Measurements from ENCODE around the gene CADM1. TPM values are rescaled to one million over a fixed set of nuclear protein-coding genes. Genes with fewer than 3 reads are reported as not detected.

CADM1 gene
- total RNA-seq, 1 experiment from 2014 or later = 0.79 TPM

GRCh38 chr11:115322553-115323203 lies 181.5 kb downstream of the CADM1 start:
- H3K4me3 ChIP-seq (replicated peaks in 1 of 2; ENCODE audit: low read depth in 1 of 2, low read length in 2 of 2) = no peak overlapping the region
- no peak overlapping the region for H3K9ac ChIP-seq (ENCODE audit: low read length)
- no TSS peak for BruUV-seq (replicated peaks)
- H3K79me2 ChIP-seq (ENCODE audit: insufficient read depth, low read length) = no peaks in the 10 kb centered on the region
- no peaks in the 10 kb centered on the region; a peak in 1 of 4 replicates for H3K9me3 ChIP-seq (ENCODE audit: control insufficient read depth in 1 of 2, insufficient read depth in 1 of 2, low read depth in 1 of 2, low read length in 2 of 2)
- H3K27me3 ChIP-seq (ENCODE audit: insufficient read depth, low read length) = no peaks in the 10 kb centered on the region
- no peaks in the 10 kb centered on the region for H4K20me1 ChIP-seq (ENCODE audit: insufficient read depth)
- H2AFZ ChIP-seq (ENCODE audit: low read depth, low read length, poor library complexity, severe bottlenecking) = no peak overlapping the region
- CTCF ChIA-PET = no interaction called here
- H3K36me3 ChIP-seq (ENCODE audit: control insufficient read depth in 1 of 2, insufficient read depth in 2 of 2, low read length in 2 of 2) = no peaks in the 10 kb centered on the region
- intact Hi-C loops (cut with micrococcal nuclease) = no loop called here
- no peak overlapping the region for H3K4me2 ChIP-seq (ENCODE audit: low read length)
- no peaks in the 10 kb centered on the region for H3K4me1 ChIP-seq (ENCODE audit: control insufficient read depth in 1 of 2, insufficient read depth in 2 of 2, low read length in 2 of 2)
- no peak for ATAC-seq
- no peak for DNase-seq (ENCODE audit: low read depth, low spot score)
- no peak overlapping the region for H3K27ac ChIP-seq (ENCODE audit: low read depth, low read length)
- RAD21 ChIA-PET (ENCODE audit: low non-redundant PET in 1 of 2, low total read pairs in 2 of 2, uncharacterized antibody in 2 of 2, unreplicated experiment in 2 of 2) = no interaction called here
- POLR2A ChIA-PET = no interaction called here
- no peaks in the 10 kb centered on the region for H3K9me2 ChIP-seq (ENCODE audit: insufficient read depth)
- TF ChIP-seq POLR2AphosphoS5 (IDR thresholded peaks at IDR 0.05; ENCODE audit: low read depth, low read length) (no peak), CEBPB (IDR thresholded peaks at IDR 0.05; ENCODE audit: low read depth) (no peak), CBX3 (IDR thresholded peaks at IDR 0.05; ENCODE audit: low read depth) (no peak), ZBTB33 (IDR thresholded peaks at IDR 0.05; ENCODE audit: extremely low read depth, insufficient replicate concordance, low read length) (no peak), YY1 (IDR thresholded peaks at IDR 0.05; ENCODE audit: extremely low read depth, insufficient replicate concordance, low read depth, low read length) (no peak), ATF3 (IDR thresholded peaks at IDR 0.05) (no peak), TCF7L2 (IDR thresholded peaks at IDR 0.05; ENCODE audit: borderline replicate concordance, extremely low read depth, insufficient read depth, insufficient read length) (no peak), EZH2phosphoT487 (IDR thresholded peaks at IDR 0.05; ENCODE audit: borderline replicate concordance) (no peak), REST (IDR thresholded peaks at IDR 0.05; ENCODE audit: low read depth) (no peak), MAX (IDR thresholded peaks at IDR 0.05) (no peak), JUND (IDR thresholded peaks at IDR 0.05) (no peak), SIN3A (IDR thresholded peaks at IDR 0.05; ENCODE audit: low read depth) (no peak), SP1 (IDR thresholded peaks at IDR 0.05; ENCODE audit: low read depth) (no peak), SRF (IDR thresholded peaks at IDR 0.05; ENCODE audit: low read depth) (no peak), EZH2 (IDR thresholded peaks at IDR 0.05) (no peak), FOSL1 (IDR thresholded peaks at IDR 0.05; ENCODE audit: low read depth) (no peak), ELF1 (IDR thresholded peaks at IDR 0.05; ENCODE audit: borderline replicate concordance, low read depth) (no peak), RAD21 (IDR thresholded peaks at IDR 0.05; ENCODE audit: low read depth) (no peak), ZNF274 (IDR thresholded peaks at IDR 0.05; ENCODE audit: low read depth, low read length) (no peak)

All from HCT116 (cell line).